GM19240 (cell line): ENCODE data around the gene LRRC71.

Experiments used
- DNase-seq: peaks from one replicate; pipeline ENCODE4 v3.0.0; 2011; ENCODE audit warnings: low spot score; ENCODE audit not compliant: insufficient read length

LRRC71 gene

GRCh38 chr1:156905176-156905575, 15.3 kb upstream of the LRRC71 start:
- DNase-seq: no peak

GRCh38 chr1:156905651-156906050, 14.8 kb upstream of the LRRC71 start:
- DNase-seq: no peak

GRCh38 chr1:156906206-156906906, 14.1 kb upstream of the LRRC71 start:
- no peak for DNase-seq

- DNase-seq: no peak
These were observed 11.9 kb upstream of the LRRC71 start for GRCh38 chr1:156908541-156908940.

GRCh38 chr1:156908955-156909354, 11.5 kb upstream of the LRRC71 start:
- DNase-seq: no peak

GRCh38 chr1:156909671-156910070, 10.8 kb upstream of the LRRC71 start:
- no peak for DNase-seq

- DNase-seq: peak; percentile 69
These were observed 10.1 kb upstream of the LRRC71 start for GRCh38 chr1:156910309-156910782.

GRCh38 chr1:156911577-156912298, 8.7 kb upstream of the LRRC71 start:
- DNase-seq: no peak

- DNase-seq: no peak
These were observed 8.1 kb upstream of the LRRC71 start for GRCh38 chr1:156912310-156912709.

GRCh38 chr1:156912861-156913808, 7.3 kb upstream of the LRRC71 start:
- no peak for DNase-seq

GRCh38 chr1:156913809-156914387, 6.5 kb upstream of the LRRC71 start:
- DNase-seq: no peak

- DNase-seq: no peak
These were observed 6.0 kb upstream of the LRRC71 start for GRCh38 chr1:156914440-156914856.

GRCh38 chr1:156921053-156921529, 659 bp downstream of the LRRC71 start:
- no peak for DNase-seq

- DNase-seq: no peak
These were observed 2.7 kb downstream of the LRRC71 start for GRCh38 chr1:156922986-156923669.

- no peak for DNase-seq
These were observed 3.4 kb downstream of the LRRC71 start for GRCh38 chr1:156923670-156924477.

GRCh38 chr1:156924478-156925153, 4.2 kb downstream of the LRRC71 start:
- no peak for DNase-seq

- no peak for DNase-seq
These were observed 5.0 kb downstream of the LRRC71 start for GRCh38 chr1:156925154-156926010.

GRCh38 chr1:156926175-156926574, 5.7 kb downstream of the LRRC71 start:
- no peak for DNase-seq
